PC-3 (cell line): ENCODE data around the gene CCDC30.

Experiments
- EZH2 ChIP-seq: fragments of 300-600 bp; sonication (generic); IDR thresholded peaks from one replicate; pipeline ENCODE4 v1.6.1; 2017; ENCODE audit warnings: antibody characterized with exemption, mild to moderate bottlenecking, low read length; ENCODE audit not compliant: unreplicated experiment
- EZH2phosphoT487 ChIP-seq: fragments of 300-600 bp; sonication (generic); IDR thresholded peaks from 2 replicates; pipeline ENCODE4 v1.6.1; 2018; ENCODE audit warnings: mild to moderate bottlenecking, antibody characterized with exemption, low read length, borderline replicate concordance
- TF ChIP-seq, protein P1 (sequence below): fragments of 300-600 bp; sonication (generic); conservative IDR thresholded peaks from 2 replicates; pipeline ENCODE4 v1.5.1; 2017; ENCODE audit warnings: antibody characterized with exemption, low read depth, mild to moderate bottlenecking, low read length

DNA sequence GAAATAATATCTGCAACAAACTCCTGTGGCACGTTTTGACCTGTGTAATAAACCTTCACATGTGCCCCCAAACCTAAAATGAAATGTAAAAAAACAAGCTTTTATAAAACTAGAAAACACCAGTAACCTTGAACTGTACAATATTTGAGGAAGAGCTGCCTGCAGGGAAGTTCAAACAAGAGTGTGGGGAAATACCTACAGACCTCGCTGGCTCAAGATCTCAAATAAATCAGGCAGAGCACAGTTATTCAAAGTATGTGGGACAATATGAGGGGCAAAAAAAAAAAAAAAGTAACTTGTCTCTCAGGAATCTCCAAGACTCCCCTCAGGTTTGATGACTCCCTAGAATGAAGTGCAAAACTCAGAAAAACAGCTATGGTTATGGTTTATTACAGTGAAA is 157.2 kb downstream of the CCDC30 start:
- TF ChIP-seq, protein P1, sequence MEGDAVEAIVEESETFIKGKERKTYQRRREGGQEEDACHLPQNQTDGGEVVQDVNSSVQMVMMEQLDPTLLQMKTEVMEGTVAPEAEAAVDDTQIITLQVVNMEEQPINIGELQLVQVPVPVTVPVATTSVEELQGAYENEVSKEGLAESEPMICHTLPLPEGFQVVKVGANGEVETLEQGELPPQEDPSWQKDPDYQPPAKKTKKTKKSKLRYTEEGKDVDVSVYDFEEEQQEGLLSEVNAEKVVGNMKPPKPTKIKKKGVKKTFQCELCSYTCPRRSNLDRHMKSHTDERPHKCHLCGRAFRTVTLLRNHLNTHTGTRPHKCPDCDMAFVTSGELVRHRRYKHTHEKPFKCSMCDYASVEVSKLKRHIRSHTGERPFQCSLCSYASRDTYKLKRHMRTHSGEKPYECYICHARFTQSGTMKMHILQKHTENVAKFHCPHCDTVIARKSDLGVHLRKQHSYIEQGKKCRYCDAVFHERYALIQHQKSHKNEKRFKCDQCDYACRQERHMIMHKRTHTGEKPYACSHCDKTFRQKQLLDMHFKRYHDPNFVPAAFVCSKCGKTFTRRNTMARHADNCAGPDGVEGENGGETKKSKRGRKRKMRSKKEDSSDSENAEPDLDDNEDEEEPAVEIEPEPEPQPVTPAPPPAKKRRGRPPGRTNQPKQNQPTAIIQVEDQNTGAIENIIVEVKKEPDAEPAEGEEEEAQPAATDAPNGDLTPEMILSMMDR, result no peak
- no peak for TF ChIP-seq EZH2phosphoT487
- TF ChIP-seq EZH2, result no peak
